ENCODE data around the gene LIMK1.
A peak's percentile ranks its signal among the peaks of the same experiment; 100 is the strongest.
"Not testable (repeated sequence)": the region's sequence is repeated elsewhere in the genome, so short reads cannot be mapped to it uniquely, and the experiment has no call there.

The LIMK1 gene

GRCh38 chr7:74084722-74085578 lies 1.3 kb downstream of the LIMK1 start:
- DNase-seq, result no peak

- DNase-seq, result no peak
Measured at GRCh38 chr7:74087791-74088453, 4.3 kb downstream of the LIMK1 start.

- DNase-seq, result no peak
Measured at GRCh38 chr7:74092321-74092963, 8.8 kb downstream of the LIMK1 start.

GRCh38 chr7:74092964-74093471 lies 9.4 kb downstream of the LIMK1 start:
- DNase-seq, result no peak

GRCh38 chr7:74093671-74094223 lies 10.1 kb downstream of the LIMK1 start:
- no peak for DNase-seq

- DNase-seq, result peak; percentile 88
Measured at GRCh38 chr7:74094224-74095101, 10.9 kb downstream of the LIMK1 start.

- DNase-seq, result no peak
Measured at GRCh38 chr7:74095135-74095534, 11.5 kb downstream of the LIMK1 start.

- DNase-seq, result no peak
Measured at GRCh38 chr7:74097937-74098614, 14.5 kb downstream of the LIMK1 start.

- DNase-seq, result no peak
Measured at GRCh38 chr7:74099031-74099430, 15.4 kb downstream of the LIMK1 start.

- no peak for DNase-seq
Measured at GRCh38 chr7:74101061-74101681, 17.6 kb downstream of the LIMK1 start.

GRCh38 chr7:74103219-74103772 lies 19.7 kb downstream of the LIMK1 start:
- no peak for DNase-seq

- no peak for DNase-seq
Measured at GRCh38 chr7:74104702-74105101, 21.1 kb downstream of the LIMK1 start.

- DNase-seq, result no peak
Measured at GRCh38 chr7:74105992-74106391, 22.4 kb downstream of the LIMK1 start.

- DNase-seq, result no peak
Measured at GRCh38 chr7:74106846-74107245, 23.2 kb downstream of the LIMK1 start.

GRCh38 chr7:74115326-74115725 lies 31.7 kb downstream of the LIMK1 start:
- DNase-seq, result no peak

GRCh38 chr7:74116356-74116755 lies 32.8 kb downstream of the LIMK1 start:
- no peak for DNase-seq

- DNase-seq, result no peak
Measured at GRCh38 chr7:74119831-74120230, 36.2 kb downstream of the LIMK1 start.

GRCh38 chr7:74121401-74122249 lies 38.0 kb downstream of the LIMK1 start:
- DNase-seq, result no peak

- not testable (repeated sequence) for DNase-seq
Measured at GRCh38 chr7:74123892-74124291, 40.3 kb downstream of the LIMK1 start.
